ENCODE measurements around the gene ZBTB8A.

- TF ChIP-seq CTCF (IDR thresholded peaks at IDR 0.05), result peak in 1 of 3 donors; percentile 11
- TF ChIP-seq POLR2AphosphoS5 (IDR thresholded peaks at IDR 0.05), result no peak
- no peak for TF ChIP-seq POLR2A (IDR thresholded peaks at IDR 0.05)
Measured at GRCh38 chr1:32539584-32540571, 651 bp downstream of the ZBTB8A start.

Data from breast epithelium (tissue), 3 donors.